Choroid plexus epithelial cell (primary cell): Measurements from ENCODE around the gene TAPT1.

Experiments used
- DNase-seq: peaks from one replicate; pipeline ENCODE4 v3.0.0-alpha.2; 2010; ENCODE audit warnings: low read depth
- H3K4me3 ChIP-seq: 2 replicates; pipeline ENCODE4 v1.5.1; 2011; ENCODE audit warnings: low read depth, mild to moderate bottlenecking, control low read depth, low read length, moderate library complexity
- CTCF ChIP-seq: conservative IDR thresholded peaks from 2 replicates; pipeline ENCODE4 v1.5.1; 2011; ENCODE audit warnings: low read depth, mild to moderate bottlenecking, control low read depth, inconsistent platforms, low read length, moderate library complexity

Gene TAPT1

GRCh38 chr4:16267639-16268038, 41.4 kb upstream of the TAPT1 start:
- no peak overlapping the region for H3K4me3 ChIP-seq
- TF ChIP-seq CTCF: no peak
- no peak for DNase-seq

GRCh38 chr4:16265820-16266219, 39.5 kb upstream of the TAPT1 start:
- no peak for TF ChIP-seq CTCF
- no peak for DNase-seq
- H3K4me3 ChIP-seq: no peak overlapping the region

GRCh38 chr4:16264798-16265197, 38.5 kb upstream of the TAPT1 start:
- peak; percentile 75 for DNase-seq
- peak; percentile 64 for TF ChIP-seq CTCF
- no peak overlapping the region for H3K4me3 ChIP-seq

- no peak overlapping the region for H3K4me3 ChIP-seq
- no peak for TF ChIP-seq CTCF
- DNase-seq: peak; percentile 23
Measured at GRCh38 chr4:16263056-16263455, 36.8 kb upstream of the TAPT1 start.

- TF ChIP-seq CTCF: no peak
- H3K4me3 ChIP-seq: no peak overlapping the region
- no peak for DNase-seq
Measured at GRCh38 chr4:16262188-16262587, 35.9 kb upstream of the TAPT1 start.

- DNase-seq: no peak
- no peak for TF ChIP-seq CTCF
- H3K4me3 ChIP-seq: no peak overlapping the region
Measured at GRCh38 chr4:16261313-16261878, 35.1 kb upstream of the TAPT1 start.

GRCh38 chr4:16259889-16260246, 33.6 kb upstream of the TAPT1 start:
- H3K4me3 ChIP-seq: no peak overlapping the region
- no peak for TF ChIP-seq CTCF
- peak; percentile 52 for DNase-seq
